ENCODE measurements around the gene TNFRSF13B. TPM values are rescaled to one million over a fixed set of nuclear protein-coding genes. Genes with fewer than 3 reads are reported as not detected.
"Not testable (repeated sequence)": the region's sequence is repeated elsewhere in the genome, so short reads cannot be mapped to it uniquely, and the experiment has no call there.

The TNFRSF13B gene
- total RNA-seq, 1 donor, result not detected

- H3K4me3 ChIP-seq (ENCODE audit: low read depth, low read length), result no peak overlapping the region
- TF ChIP-seq CTCF (IDR thresholded peaks at IDR 0.05; ENCODE audit: insufficient read depth, low read depth, low read length), result no peak
- DNase-seq (ENCODE audit: low read depth), result no peak
Measured at GRCh38 chr17:17004251-17004996, 32.5 kb upstream of the TNFRSF13B start.

GRCh38 chr17:17002731-17003715, 31.1 kb upstream of the TNFRSF13B start:
- not testable (repeated sequence) for H3K4me3 ChIP-seq (ENCODE audit: low read depth, low read length); DNase-seq (ENCODE audit: low read depth)

- peak; percentile 96 for TF ChIP-seq CTCF (IDR thresholded peaks at IDR 0.05; ENCODE audit: insufficient read depth, low read depth, low read length)
- DNase-seq (ENCODE audit: low read depth), result peak; percentile 64
Measured at GRCh38 chr17:17001874-17002520, 30.1 kb upstream of the TNFRSF13B start.

GRCh38 chr17:17001076-17001777, 29.3 kb upstream of the TNFRSF13B start:
- TF ChIP-seq CTCF (IDR thresholded peaks at IDR 0.05; ENCODE audit: insufficient read depth, low read depth, low read length), result no peak

More at GRCh38 chr17:17001874-17002520, 30.1 kb upstream of the TNFRSF13B start:
- H3K4me3 ChIP-seq (ENCODE audit: low read depth, low read length), result no peak overlapping the region

GRCh38 chr17:16999931-17000625, 28.2 kb upstream of the TNFRSF13B start:
- no peak for TF ChIP-seq CTCF (IDR thresholded peaks at IDR 0.05; ENCODE audit: insufficient read depth, low read depth, low read length)
- H3K4me3 ChIP-seq (ENCODE audit: low read depth, low read length), result no peak overlapping the region
- no peak for DNase-seq (ENCODE audit: low read depth)

More at GRCh38 chr17:17001076-17001777, 29.3 kb upstream of the TNFRSF13B start:
- no peak for DNase-seq (ENCODE audit: low read depth)
- no peak overlapping the region for H3K4me3 ChIP-seq (ENCODE audit: low read depth, low read length)

GRCh38 chr17:16997514-16998429, 25.9 kb upstream of the TNFRSF13B start:
- no peak for TF ChIP-seq CTCF (IDR thresholded peaks at IDR 0.05; ENCODE audit: insufficient read depth, low read depth, low read length)
- no peak for DNase-seq (ENCODE audit: low read depth)
- H3K4me3 ChIP-seq (ENCODE audit: low read depth, low read length), result no peak overlapping the region

GRCh38 chr17:16996726-16997125, 24.8 kb upstream of the TNFRSF13B start:
- not testable (repeated sequence) for DNase-seq (ENCODE audit: low read depth); H3K4me3 ChIP-seq (ENCODE audit: low read depth, low read length)

Measured in fibroblast of villous mesenchyme (primary cell).